RWPE1 (cell line): ENCODE results near the gene SERGEF.
A peak's percentile ranks its signal among the peaks of the same experiment; 100 is the strongest.

Experiments
- CTCF ChIA-PET: fragments of 350-600 bp; sonication (Branson Sonifier 250); formaldehyde crosslinking; extraction: SDS; loops from one replicate; lab custom pipeline; 2021; lab: Yijun Ruan, JAX
- POLR2A ChIA-PET: fragments of 400-600 bp; formaldehyde crosslinking; extraction: SDS; loops from one replicate; lab custom pipeline; 2020; ENCODE audit warnings: antibody characterized with exemption; ENCODE audit not compliant: low non-redundant PET; lab: Yijun Ruan, JAX
- DNase-seq: peaks from one replicate; pipeline ENCODE4 v3.0.0; 2012; ENCODE audit warnings: low spot score
- H3K27ac ChIP-seq: fragments of 450-650 bp; 2 replicates; pipeline ENCODE4 v1.5.1; 2017
- TF ChIP-seq, protein P1 (sequence below): fragments of 450-650 bp; conservative IDR thresholded peaks from 2 replicates; pipeline ENCODE4 v1.5.1; 2017; ENCODE audit warnings: low read depth, mild to moderate bottlenecking

Gene SERGEF

GRCh38 chr11:17805043-17805442, 207.8 kb downstream of the SERGEF start:
- no peak for DNase-seq
- TF ChIP-seq, protein P1, sequence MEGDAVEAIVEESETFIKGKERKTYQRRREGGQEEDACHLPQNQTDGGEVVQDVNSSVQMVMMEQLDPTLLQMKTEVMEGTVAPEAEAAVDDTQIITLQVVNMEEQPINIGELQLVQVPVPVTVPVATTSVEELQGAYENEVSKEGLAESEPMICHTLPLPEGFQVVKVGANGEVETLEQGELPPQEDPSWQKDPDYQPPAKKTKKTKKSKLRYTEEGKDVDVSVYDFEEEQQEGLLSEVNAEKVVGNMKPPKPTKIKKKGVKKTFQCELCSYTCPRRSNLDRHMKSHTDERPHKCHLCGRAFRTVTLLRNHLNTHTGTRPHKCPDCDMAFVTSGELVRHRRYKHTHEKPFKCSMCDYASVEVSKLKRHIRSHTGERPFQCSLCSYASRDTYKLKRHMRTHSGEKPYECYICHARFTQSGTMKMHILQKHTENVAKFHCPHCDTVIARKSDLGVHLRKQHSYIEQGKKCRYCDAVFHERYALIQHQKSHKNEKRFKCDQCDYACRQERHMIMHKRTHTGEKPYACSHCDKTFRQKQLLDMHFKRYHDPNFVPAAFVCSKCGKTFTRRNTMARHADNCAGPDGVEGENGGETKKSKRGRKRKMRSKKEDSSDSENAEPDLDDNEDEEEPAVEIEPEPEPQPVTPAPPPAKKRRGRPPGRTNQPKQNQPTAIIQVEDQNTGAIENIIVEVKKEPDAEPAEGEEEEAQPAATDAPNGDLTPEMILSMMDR: no peak
- no peak overlapping the region for H3K27ac ChIP-seq
- POLR2A ChIA-PET: no interaction called here
- CTCF ChIA-PET: interaction anchor here (0.5 kb wide), 1 partner anchor 150 kb away, joined by 3 read pairs; no protein-coding TSS in a partner anchor

- DNase-seq: no peak
- POLR2A ChIA-PET: no interaction called here
- CTCF ChIA-PET: no interaction called here
- TF ChIP-seq, protein P1: no peak
- H3K27ac ChIP-seq: no peak overlapping the region
Measured at GRCh38 chr11:17803754-17804334, 209.0 kb downstream of the SERGEF start.

- TF ChIP-seq, protein P1: no peak
- no peak overlapping the region for H3K27ac ChIP-seq
- DNase-seq: no peak
- CTCF ChIA-PET: interaction anchor here (0.6 kb wide), 1 partner anchor 1534 kb away, joined by 4 read pairs; no protein-coding TSS in a partner anchor
- POLR2A ChIA-PET: no interaction called here
Measured at GRCh38 chr11:17802491-17802890, 210.4 kb downstream of the SERGEF start.

DNA sequence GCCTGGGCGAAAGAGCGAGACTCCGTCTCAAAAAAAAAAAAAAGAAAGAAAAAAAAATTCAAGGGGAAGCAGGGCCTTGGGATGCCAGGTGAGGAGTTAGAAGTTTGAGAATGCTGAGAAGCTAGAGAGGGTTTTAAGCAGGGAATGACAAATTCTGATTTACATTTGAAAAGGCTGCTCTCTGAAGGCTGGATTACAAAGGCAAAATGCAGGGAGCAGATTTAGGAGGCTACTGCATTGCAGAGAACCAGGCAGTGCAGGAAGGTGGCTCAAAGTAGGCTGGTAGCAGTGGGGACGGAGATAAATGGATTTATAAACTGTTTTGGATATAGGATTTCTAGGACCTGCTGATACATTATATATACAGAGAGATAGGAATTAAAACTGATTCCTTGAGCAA, 211.7 kb downstream of the SERGEF start:
- POLR2A ChIA-PET: no interaction called here
- no peak for DNase-seq
- CTCF ChIA-PET: interaction anchor here (0.6 kb wide), 1 partner anchor 70 kb away, joined by 3 read pairs; no protein-coding TSS in a partner anchor
- no peak overlapping the region for H3K27ac ChIP-seq
- TF ChIP-seq, protein P1: no peak

DNA sequence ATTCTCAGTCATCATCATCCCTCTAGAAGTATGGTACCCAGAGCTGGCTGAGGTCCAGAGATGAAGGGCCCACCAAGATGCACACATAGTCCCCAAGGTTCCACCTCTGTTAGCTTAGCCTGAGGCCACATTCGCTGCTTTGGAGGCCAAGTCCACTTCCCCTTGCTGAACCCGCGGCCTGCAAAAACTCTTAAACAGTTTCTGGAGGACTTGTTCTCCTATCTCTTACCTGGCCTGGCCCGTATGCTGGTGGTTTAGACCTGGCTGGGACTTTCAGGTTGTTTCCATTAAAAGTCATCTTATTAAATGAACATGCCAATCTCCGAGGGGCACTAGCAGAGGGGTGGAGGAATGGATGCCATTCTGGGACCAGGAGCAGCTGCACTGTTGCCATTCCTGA, 213.7 kb downstream of the SERGEF start:
- DNase-seq: no peak
- H3K27ac ChIP-seq: peak overlapping the region; percentile 71
- CTCF ChIA-PET: interaction anchor here (1.2 to 1.4 kb wide), 2 partner anchors 65 to 107 kb away, joined by 3 to 4 read pairs; no protein-coding TSS in a partner anchor
- TF ChIP-seq, protein P1: no peak
- POLR2A ChIA-PET: no interaction called here

DNA sequence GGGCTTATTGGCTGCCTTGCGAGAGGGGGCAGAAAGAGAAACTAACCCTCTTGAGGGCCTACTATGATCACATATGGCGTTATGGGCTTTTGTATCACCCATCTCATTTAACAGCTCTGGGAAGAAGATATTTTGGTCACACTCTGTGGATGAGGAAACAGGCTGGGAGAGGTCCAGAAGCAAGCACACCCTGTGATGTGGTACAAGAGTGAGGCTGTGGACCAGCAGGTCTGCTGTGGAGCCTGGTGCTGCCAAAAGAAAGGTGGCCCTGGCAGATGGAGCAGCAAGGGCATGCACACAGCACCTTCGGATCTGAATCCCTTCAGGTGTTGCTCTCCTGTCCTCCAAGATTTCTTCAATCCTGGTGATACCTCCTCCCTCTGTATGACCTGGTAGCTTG, 214.1 kb downstream of the SERGEF start:
- ChIA-PET POLR2A (no interaction called here), CTCF (interaction anchor here (1.2 to 1.4 kb wide), 2 partner anchors 66 to 108 kb away, joined by 3 to 4 read pairs; no protein-coding TSS in a partner anchor)
- DNase-seq: no peak
- TF ChIP-seq, protein P1: no peak
- H3K27ac ChIP-seq: peak overlapping the region; percentile 71
